HepG2 (cell line): Measurements from ENCODE around the gene POU6F1. TPM values are rescaled to one million over a fixed set of nuclear protein-coding genes. Genes with fewer than 3 reads are reported as not detected.

ENCODE experiments used
- BCL3 ChIP-seq: sonication (generic); formaldehyde crosslinking; IDR thresholded peaks from 2 replicates; pipeline ENCODE4 v1.5.1; 2020; ENCODE audit warnings: mild to moderate bottlenecking, missing genetic modification reagents, moderate library complexity
- EP300 ChIP-seq, 3 experiments: sonication (generic) in 1 of 3; formaldehyde crosslinking in 1 of 3; IDR thresholded peaks; 2 replicates each; pipeline versions ENCODE4 v1.5.1 to v1.6.1; 2011 to 2020; ENCODE audit warnings: low read depth in 2 of 3, low read length in 2 of 3, borderline replicate concordance in 1 of 3, improper control_type of control experiment in 1 of 3, mild to moderate bottlenecking in 1 of 3, missing genetic modification reagents in 1 of 3, moderate library complexity in 1 of 3
- ERF ChIP-seq: IDR thresholded peaks from 2 replicates; pipeline ENCODE4 v1.6.1; 2018; ENCODE audit warnings: missing biosample characterization, missing genetic modification reagents
- MBD4 ChIP-seq: IDR thresholded peaks from 2 replicates; pipeline ENCODE4 v1.6.1; 2012; ENCODE audit warnings: low read length, inconsistent platforms, borderline replicate concordance
- PATZ1 ChIP-seq: sonication (generic); formaldehyde crosslinking; IDR thresholded peaks from 2 replicates; pipeline ENCODE4 v1.4.0; 2020; ENCODE audit warnings: missing genetic modification reagents
- SMAD1 ChIP-seq: sonication (generic); formaldehyde crosslinking; IDR thresholded peaks from 2 replicates; pipeline ENCODE4 v1.4.0; 2020; ENCODE audit warnings: missing genetic modification reagents, low read depth, mild to moderate bottlenecking, borderline replicate concordance
- SRSF1 ChIP-seq: fragments of 200-400 bp; formaldehyde crosslinking; optimal IDR thresholded peaks from 2 replicates; pipeline ENCODE3; 2017; ENCODE audit warnings: mild to moderate bottlenecking, low read depth, low read length, moderate library complexity
- TERF1 ChIP-seq: sonication (generic); formaldehyde crosslinking; IDR thresholded peaks from 2 replicates; pipeline ENCODE4 v1.8.0; 2022; ENCODE audit warnings: mild to moderate bottlenecking, missing genetic modification reagents, moderate library complexity
- TOE1 ChIP-seq: sonication (generic); formaldehyde crosslinking; IDR thresholded peaks from 2 replicates; pipeline ENCODE4 v1.4.0; 2020; ENCODE audit warnings: mild to moderate bottlenecking, missing genetic modification reagents
- ZNF343 ChIP-seq: sonication (generic); formaldehyde crosslinking; IDR thresholded peaks from 2 replicates; pipeline ENCODE4 v1.4.0; 2020; ENCODE audit warnings: mild to moderate bottlenecking, missing genetic modification reagents
- polyA plus RNA-seq, 8 experiments: library from polyadenylated mRNA; depleted of rRNA in 3 of 8; stranded (reverse) in 7 of 8; unstranded in 1 of 8; fragments of >200 nt; fragmentation: Illumina TruSeq in 4 of 8; extraction: Trizol in 4 of 8; gene quantifications; 2 replicates each; pipeline versions ENCODE4 v1.2.1 to v1.2.3, GENCODE V29; 2011 to 2016; ENCODE audit warnings: low read depth in 4 of 8, missing spikeins in 1 of 8, mixed read lengths in 1 of 8; ENCODE audit not compliant: insufficient read depth in 1 of 8
- total RNA-seq, 5 experiments: library from RNA; depleted of rRNA; stranded (reverse); fragments of >200 nt; fragmentation: Illumina TruSeq; extraction: Trizol; gene quantifications; 2 replicates each; pipeline ENCODE4 v1.2.3, GENCODE V29; 2016; ENCODE audit warnings: low read depth in 1 of 5
- TF ChIP-seq, protein P1 (sequence below): sonication (generic); formaldehyde crosslinking; IDR thresholded peaks from 2 replicates; pipeline ENCODE4 v1.9.0; 2021; ENCODE audit warnings: missing genetic modification reagents, borderline replicate concordance
- TF ChIP-seq, protein P2 (sequence below): sonication (generic); formaldehyde crosslinking; IDR thresholded peaks from 2 replicates; pipeline ENCODE4 v1.5.1; 2020; ENCODE audit warnings: mild to moderate bottlenecking, missing genetic modification reagents, moderate library complexity

Gene POU6F1
- total and polyA plus RNA-seq, 2 of the 13 experiments (the other 11 are each of a cell fraction or from before 2014, with no cell fraction given), result 0.48 to 0.51 TPM

DNA sequence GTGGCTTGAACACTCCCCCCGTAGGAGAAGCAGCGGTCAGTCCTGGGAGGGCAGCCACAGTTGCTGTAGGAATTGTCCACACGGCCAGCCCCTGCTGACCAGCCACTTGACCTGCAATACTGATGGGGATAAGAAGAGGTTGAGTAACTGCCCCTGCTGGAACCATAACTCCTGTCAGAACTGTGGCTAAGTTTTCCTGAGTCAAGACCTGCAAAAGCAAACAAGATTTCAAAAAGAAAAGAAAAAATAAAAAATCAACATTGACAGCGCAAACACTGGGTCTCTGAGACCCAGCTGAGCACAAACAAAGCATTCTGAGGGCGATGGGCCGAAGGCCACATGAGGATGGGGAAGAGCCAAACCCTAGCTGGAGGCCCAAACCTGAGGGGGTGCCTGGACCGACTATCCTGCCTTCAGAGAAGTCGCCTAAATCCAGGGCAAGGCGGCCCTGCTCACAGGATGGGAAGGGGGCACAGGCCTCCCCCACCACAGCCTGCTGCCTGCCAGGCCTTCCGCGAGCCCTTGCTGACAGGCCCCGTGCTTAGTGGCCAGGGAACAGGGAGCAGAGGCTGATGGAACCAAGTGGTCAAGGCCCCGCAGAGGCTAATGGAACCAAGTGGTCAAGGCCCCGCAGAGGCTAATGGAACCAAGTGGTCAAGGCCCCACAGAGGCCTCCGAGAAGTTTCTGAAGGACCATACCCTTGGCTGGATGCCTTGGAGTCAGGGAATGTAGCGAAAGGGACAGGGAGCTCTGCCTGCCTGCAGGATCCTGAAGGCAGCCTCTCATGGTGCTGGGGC lies 19.1 kb downstream of the POU6F1 start (continued):
- TF ChIP-seq, protein P1, sequence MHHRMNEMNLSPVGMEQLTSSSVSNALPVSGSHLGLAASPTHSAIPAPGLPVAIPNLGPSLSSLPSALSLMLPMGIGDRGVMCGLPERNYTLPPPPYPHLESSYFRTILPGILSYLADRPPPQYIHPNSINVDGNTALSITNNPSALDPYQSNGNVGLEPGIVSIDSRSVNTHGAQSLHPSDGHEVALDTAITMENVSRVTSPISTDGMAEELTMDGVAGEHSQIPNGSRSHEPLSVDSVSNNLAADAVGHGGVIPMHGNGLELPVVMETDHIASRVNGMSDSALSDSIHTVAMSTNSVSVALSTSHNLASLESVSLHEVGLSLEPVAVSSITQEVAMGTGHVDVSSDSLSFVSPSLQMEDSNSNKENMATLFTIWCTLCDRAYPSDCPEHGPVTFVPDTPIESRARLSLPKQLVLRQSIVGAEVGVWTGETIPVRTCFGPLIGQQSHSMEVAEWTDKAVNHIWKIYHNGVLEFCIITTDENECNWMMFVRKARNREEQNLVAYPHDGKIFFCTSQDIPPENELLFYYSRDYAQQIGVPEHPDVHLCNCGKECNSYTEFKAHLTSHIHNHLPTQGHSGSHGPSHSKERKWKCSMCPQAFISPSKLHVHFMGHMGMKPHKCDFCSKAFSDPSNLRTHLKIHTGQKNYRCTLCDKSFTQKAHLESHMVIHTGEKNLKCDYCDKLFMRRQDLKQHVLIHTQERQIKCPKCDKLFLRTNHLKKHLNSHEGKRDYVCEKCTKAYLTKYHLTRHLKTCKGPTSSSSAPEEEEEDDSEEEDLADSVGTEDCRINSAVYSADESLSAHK (CRISPR knock-in tag), result no peak
- TF ChIP-seq SRSF1 (no peak), EP300 (IDR thresholded peaks at IDR 0.05; ENCODE audit: low read depth in 2 of 2, low read length in 2 of 2) (0 out of 4 replicates have a peak, but pooled peaks of 1 of the 2 experiments have one; percentile 25), EP300 (CRISPR knock-in tag; IDR thresholded peaks at IDR 0.05; ENCODE audit: borderline replicate concordance) (no peak), MBD4 (no peak), TERF1 (CRISPR knock-in tag) (no peak), ERF (CRISPR knock-in tag) (0 out of 2 replicates have a peak, but pooled peaks have one; percentile 25), TOE1 (CRISPR knock-in tag) (no peak), SMAD1 (CRISPR knock-in tag) (no peak), PATZ1 (CRISPR knock-in tag) (peak; percentile 53), ZNF343 (0 out of 2 replicates have a peak, but pooled peaks have one; percentile 44), BCL3 (CRISPR knock-in tag) (no peak)
- TF ChIP-seq, protein P2, sequence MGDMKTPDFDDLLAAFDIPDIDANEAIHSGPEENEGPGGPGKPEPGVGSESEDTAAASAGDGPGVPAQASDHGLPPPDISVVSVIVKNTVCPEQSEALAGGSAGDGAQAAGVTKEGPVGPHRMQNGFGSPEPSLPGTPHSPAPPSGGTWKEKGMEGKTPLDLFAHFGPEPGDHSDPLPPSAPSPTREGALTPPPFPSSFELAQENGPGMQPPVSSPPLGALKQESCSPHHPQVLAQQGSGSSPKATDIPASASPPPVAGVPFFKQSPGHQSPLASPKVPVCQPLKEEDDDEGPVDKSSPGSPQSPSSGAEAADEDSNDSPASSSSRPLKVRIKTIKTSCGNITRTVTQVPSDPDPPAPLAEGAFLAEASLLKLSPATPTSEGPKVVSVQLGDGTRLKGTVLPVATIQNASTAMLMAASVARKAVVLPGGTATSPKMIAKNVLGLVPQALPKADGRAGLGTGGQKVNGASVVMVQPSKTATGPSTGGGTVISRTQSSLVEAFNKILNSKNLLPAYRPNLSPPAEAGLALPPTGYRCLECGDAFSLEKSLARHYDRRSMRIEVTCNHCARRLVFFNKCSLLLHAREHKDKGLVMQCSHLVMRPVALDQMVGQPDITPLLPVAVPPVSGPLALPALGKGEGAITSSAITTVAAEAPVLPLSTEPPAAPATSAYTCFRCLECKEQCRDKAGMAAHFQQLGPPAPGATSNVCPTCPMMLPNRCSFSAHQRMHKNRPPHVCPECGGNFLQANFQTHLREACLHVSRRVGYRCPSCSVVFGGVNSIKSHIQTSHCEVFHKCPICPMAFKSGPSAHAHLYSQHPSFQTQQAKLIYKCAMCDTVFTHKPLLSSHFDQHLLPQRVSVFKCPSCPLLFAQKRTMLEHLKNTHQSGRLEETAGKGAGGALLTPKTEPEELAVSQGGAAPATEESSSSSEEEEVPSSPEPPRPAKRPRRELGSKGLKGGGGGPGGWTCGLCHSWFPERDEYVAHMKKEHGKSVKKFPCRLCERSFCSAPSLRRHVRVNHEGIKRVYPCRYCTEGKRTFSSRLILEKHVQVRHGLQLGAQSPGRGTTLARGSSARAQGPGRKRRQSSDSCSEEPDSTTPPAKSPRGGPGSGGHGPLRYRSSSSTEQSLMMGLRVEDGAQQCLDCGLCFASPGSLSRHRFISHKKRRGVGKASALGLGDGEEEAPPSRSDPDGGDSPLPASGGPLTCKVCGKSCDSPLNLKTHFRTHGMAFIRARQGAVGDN (CRISPR knock-in tag), result peak; percentile 58
